GM19025 (cell line): ENCODE measurements around the gene FMO2.
"Not testable (repeated sequence)": the region's sequence is repeated elsewhere in the genome, so short reads cannot be mapped to it uniquely, and the experiment has no call there.

Source experiments
- ATAC-seq: cut with Tn5 transposase; IDR thresholded peaks from one replicate; pipeline ENCODE4 v1.9.1; 2021; ENCODE audit warnings: mild to moderate bottlenecking, low read depth, moderate library complexity; ENCODE audit not compliant: unreplicated experiment

Gene FMO2

GRCh38 chr1:171217658-171218443 is 32.8 kb downstream of the FMO2 start:
- no peak for ATAC-seq

- ATAC-seq = no peak
These were observed 33.6 kb downstream of the FMO2 start for GRCh38 chr1:171218661-171219060.

DNA sequence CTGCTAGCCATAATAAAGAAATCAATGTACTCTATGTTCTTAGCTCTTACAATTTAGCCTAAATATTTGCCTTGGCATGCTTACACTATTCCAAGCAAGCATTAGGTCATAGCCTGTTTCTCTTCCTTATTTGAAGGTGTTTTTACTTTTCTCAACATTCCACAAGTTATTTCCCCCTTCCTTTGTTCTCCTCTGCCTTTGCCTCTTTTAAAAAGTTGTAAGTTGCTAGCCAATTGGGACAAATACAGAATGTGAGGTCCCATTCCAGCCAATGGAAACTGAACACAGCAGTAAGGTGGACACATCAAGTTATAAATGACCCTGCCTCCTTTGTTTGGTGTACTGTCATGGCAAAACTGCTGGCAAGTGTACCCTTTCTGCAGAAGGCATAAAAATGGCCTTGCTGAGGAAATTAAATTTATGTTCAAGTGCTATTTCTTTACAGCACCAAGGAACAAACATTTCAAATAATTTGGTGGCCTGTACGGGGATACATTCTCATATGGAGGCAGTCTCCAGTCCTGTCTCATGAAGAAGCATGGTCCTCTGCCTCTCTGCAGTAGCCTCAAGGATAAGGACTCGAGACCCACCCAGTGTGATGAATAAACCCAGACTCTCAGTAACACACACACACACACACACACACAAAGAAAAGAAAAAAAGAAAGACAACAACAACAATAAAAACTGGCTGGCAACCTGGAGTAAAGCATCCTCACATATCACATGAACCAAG is 34.4 kb downstream of the FMO2 start:
- no peak for ATAC-seq

DNA sequence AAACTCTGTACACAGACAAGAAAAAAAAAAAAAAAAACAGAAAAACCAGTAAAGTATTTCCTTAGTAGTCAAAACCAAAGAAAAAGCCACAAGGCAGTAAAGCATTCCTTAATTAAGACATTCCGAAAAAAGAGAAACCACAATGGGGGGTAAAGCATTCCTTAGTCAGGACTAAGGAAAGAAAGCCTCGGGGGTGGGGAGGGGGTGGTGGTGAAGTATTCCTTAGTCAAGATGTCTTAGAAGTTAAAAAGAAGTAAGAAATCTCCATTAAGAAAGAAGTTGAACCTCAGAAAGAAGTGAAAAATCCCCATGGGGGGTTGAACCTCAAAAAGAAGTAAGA is 35.0 kb downstream of the FMO2 start:
- no peak for ATAC-seq

- no peak for ATAC-seq
These were observed 35.5 kb downstream of the FMO2 start for GRCh38 chr1:171220581-171221054.

DNA sequence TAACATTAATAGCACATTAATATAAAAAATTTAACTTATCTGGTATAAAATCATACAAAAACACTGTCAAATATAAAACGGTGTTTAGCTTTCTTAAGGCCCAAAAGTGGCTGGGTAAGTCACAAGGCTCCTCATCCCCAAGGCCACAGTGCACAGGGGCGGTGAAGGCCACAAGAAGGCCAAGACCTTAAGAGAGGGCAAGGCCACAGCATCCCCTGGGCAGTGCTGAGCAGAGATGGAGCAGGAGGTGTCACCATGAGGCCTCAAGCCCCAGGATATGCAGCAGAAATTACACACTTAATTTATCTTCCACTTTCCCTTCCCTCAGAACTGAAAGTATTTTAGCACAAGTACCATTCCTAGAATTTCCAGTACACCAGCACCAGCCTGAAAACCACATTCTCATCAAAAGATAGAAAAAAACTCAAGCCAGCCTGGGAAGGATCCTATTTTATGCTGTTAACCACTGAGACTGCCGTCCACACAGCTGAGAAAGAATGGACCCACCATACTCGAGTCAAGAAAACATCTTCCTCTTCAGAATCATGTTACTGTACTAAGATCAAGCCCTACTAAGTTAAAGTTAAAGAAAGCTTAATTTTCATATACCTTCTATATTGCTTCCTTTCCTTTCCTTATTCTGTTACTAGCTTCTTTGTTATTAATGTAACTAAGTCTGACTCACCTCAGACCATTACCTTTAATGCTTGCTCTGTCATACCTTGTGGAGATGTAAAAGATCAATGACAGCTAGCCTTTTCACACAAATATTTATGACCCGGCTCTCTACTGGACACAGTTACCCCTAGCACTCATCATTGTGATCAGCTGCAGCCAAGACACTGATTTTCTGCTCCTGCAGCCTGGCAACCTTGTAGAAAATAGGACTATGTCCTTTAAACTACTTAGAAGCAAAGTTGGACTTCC is 36.8 kb downstream of the FMO2 start:
- ATAC-seq = no peak

GRCh38 chr1:171222936-171223335 is 37.8 kb downstream of the FMO2 start:
- no peak for ATAC-seq

GRCh38 chr1:171224257-171224656 is 39.2 kb downstream of the FMO2 start:
- not testable (repeated sequence) for ATAC-seq

GRCh38 chr1:171226747-171227370 is 41.8 kb downstream of the FMO2 start:
- no peak for ATAC-seq

DNA sequence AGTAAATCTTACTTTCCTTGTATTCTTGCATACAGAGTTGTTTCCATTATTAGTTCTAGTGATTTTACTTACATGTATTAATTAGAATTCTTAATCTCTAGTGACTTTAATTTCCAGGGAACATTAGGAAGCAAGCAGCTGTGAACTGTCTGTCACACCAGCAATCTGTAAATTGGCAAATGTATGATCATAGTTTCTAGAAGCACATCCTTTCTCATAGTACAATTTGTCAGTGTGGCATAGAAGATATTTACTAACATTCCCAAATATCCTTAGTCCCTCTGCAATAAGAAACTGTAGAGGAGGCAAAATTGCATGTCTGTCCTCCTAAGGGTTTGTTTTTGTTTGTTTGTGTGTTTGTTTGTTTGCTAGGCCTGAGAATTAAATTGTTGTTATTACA is 46.2 kb downstream of the FMO2 start:
- no peak for ATAC-seq

GRCh38 chr1:171233183-171233582 is 48.1 kb downstream of the FMO2 start:
- ATAC-seq = no peak

GRCh38 chr1:171236231-171236630 is 51.1 kb downstream of the FMO2 start:
- ATAC-seq = not testable (repeated sequence)

GRCh38 chr1:171243878-171244277 is 58.8 kb downstream of the FMO2 start:
- ATAC-seq = no peak

- ATAC-seq = peak; percentile 53
These were observed 60.5 kb downstream of the FMO2 start for GRCh38 chr1:171245458-171246064.

GRCh38 chr1:171247501-171247900 is 62.4 kb downstream of the FMO2 start:
- no peak for ATAC-seq

DNA sequence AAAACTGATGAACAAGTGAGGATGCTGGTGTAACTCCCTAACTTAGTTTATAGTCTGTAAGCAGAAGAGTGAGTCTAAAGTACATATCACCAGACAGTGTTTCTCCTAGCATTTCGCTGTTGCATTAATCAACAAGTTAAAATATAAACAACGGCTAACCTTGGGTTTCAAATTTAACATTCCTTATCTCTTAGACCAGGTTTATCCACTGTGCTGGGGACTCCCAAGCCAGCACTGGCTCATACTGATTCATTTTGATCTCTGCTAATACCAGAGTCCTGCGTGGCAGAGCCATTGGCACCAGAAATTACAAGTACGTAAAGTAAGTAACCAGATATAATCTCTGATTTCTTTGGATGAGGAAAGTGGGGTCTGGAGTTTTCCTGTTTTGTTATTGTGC is 63.2 kb downstream of the FMO2 start, which contains the start of gene FMO1:
Gene FMO1 (plus strand): TSS at position 193 of the 400 bp plus-strand sequence. CDS start 9,594 bp downstream, outside the sequence.
- ATAC-seq = no peak

- no peak for ATAC-seq
These were observed 63.7 kb downstream of the FMO2 start for GRCh38 chr1:171248841-171249240.

DNA sequence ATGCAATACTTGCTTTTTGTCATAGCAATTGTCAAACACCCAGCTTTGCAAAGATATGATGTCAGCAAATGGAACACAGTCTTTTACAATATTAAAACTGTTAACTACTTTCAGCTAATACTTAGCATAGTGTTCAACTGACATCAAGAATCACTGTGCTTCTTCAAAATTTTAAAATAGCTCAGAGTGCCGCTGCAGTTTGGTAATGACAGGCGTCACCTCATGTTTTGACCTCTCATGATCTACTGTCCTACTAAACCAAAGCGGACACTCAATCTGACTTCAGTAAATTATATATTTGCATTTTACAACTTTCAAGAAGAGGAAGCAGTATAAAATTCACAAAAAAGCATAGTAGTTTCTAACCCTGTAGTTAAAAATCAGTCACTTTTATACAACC is 65.2 kb downstream of the FMO2 start:
- ATAC-seq = no peak

DNA sequence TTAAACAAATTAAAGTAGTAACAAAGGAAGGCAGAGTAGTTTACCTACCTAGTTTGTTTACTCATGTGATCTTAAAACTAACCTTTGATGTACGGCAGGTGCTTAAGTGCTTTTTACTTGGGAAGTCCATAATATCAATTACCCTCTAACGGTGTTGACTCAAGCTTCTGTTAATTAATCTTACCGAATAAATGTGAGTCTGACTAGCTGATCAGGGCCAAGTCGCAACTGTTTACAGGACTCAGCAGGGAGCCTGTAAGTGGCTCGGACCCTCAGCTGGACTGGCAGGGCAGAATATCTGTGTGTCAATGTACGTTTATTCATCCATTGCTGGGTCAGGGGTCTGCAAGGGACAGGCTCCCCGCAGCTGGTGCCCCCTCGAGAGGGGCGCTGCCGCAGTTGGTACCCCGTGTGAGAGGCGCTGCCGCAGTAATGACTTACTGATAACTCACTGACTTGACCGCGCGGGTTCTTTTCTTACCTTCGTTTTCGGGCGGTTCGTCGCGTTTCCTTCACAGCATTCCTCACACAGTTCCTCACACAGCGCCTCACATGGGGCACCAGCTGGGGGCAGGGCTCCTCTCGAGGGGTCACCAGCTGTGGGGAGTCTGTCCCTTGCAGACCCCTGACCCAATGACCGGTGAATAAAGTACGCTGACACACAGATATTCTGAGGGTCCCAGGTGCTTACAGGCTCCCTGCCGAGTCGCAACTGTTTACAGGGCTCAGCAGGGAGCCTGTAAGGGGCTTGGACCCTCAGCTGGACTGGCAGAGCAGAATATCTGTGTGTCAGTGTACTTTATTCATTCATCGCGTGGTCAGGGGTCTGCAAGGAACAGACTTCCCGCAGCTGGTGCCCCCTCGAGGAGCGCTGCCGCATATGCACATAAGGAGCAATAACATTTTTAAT is 66.2 kb downstream of the FMO2 start:
- ATAC-seq = peak; percentile 62
